Upper lobe of right lung (tissue), 1 donor: ENCODE results near the gene KCNN3. TPM values are rescaled to one million over a fixed set of nuclear protein-coding genes. Genes with fewer than 3 reads are reported as not detected.

ENCODE experiments used
- ATAC-seq: fragments of 200-7000 bp; cut with Tn5 transposase; one replicate; pipeline ENCODE4 v1.9.1; 2020; ENCODE audit warnings: mild to moderate bottlenecking, moderate library complexity
- DNase-seq: peaks from one replicate; pipeline ENCODE4 v3.0.0-alpha.2; 2020
- H3K27ac ChIP-seq: fragments of 200-600 bp; one replicate; pipeline ENCODE4 v1.8.0; 2022
- H3K27me3 ChIP-seq: fragments of 200-600 bp; one replicate; pipeline ENCODE4 v1.8.0; 2022; ENCODE audit warnings: mild to moderate bottlenecking
- H3K36me3 ChIP-seq: fragments of 200-600 bp; one replicate; pipeline ENCODE4 v1.8.0; 2022
- H3K4me1 ChIP-seq: fragments of 200-600 bp; one replicate; pipeline ENCODE4 v1.8.0; 2022
- H3K4me3 ChIP-seq: fragments of 200-600 bp; one replicate; pipeline ENCODE4 v1.8.0; 2022; ENCODE audit warnings: mild to moderate bottlenecking
- H3K9me3 ChIP-seq: fragments of 200-600 bp; one replicate; pipeline ENCODE4 v1.8.0; 2022
- CTCF ChIP-seq: fragments of 200-600 bp; IDR thresholded peaks from one replicate; pipeline ENCODE4 v1.8.0; 2022; ENCODE audit warnings: antibody characterized with exemption
- intact Hi-C: fragments of 100-400 bp; cut with DNase I; formaldehyde crosslinking; loops from one replicate; pipeline ENCODE4 v1.11.0; 2022
- total RNA-seq: library from RNA; stranded (reverse); fragmentation: NEBNext Ultra II Directional; extraction: Animal tissue kit (Norgen Biotek cat#: 25700); gene quantifications from one replicate; pipeline ENCODE4 v1.2.1, GENCODE V29; 2021
- donor health status: DM: no; HTN: yes; CAD: no; lungs with severe emphysema.

The KCNN3 gene
- total RNA-seq, 1 donor from 2014 or later: 7.6 TPM

DNA sequence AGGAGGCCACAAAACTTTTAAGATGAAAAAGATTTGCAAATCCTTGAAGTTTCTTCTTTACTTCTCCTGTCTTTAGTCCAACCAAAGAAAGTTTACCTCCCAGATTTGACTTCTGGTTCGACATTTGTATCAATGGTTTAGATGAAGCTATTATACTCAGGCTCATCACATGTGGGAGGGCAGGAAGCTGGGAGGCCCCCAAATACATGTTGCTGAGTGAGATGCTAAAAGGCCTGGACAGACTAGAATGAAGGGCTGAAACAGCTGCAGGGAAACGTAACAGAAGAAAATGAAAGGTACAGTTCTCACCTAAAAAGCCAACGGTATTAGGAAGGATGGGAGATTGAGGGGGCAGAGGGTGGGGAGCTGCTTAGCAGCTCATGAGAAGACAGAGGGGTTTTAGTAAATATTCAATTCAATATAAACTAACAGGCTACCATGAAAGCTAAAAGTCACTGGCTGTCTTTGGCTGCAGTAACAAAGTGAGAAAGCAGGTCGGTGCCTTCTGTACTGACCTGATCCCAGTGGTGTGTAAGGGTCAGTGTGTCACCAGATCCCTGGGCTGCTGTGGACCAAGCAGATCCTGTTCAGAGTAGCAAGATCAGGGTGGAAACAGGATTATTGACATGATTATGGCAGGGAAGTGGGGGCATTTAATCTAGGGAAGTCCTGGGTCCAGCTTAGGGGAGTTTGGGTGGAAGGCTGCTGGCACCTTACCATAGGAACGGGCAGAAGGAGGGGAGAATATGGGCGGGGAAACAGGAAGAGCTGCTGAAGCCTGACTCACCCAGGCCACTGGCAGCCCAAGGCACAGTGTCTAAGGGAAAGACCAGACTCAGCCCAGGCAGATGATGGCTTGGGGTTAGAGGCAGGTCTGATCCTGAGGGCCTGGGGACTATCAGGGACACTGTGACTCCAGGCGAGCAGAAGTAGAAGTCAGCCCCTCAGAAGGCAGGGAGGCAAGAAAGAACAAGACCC, 60.4 kb downstream of the KCNN3 start:
- Histone ChIP-seq H3K9me3 (no peaks in the 10 kb centered on the region), H3K4me3 (no peak overlapping the region), H3K36me3 (no peaks in the 10 kb centered on the region), H3K27ac (no peak overlapping the region), H3K4me1 (peaks cover 11% of the 10 kb centered on the region), H3K27me3 (no peaks in the 10 kb centered on the region)
- ATAC-seq: peak; percentile 45
- TF ChIP-seq CTCF: no peak
- no peak for DNase-seq
- intact Hi-C loops: no loop called here

GRCh38 chr1:154808909-154809262, 61.2 kb downstream of the KCNN3 start:
- H3K4me1 ChIP-seq: peaks cover 8% of the 10 kb centered on the region
- no peak overlapping the region for H3K27ac ChIP-seq
- DNase-seq (no peak), ATAC-seq (no peak)
- no peak overlapping the region for H3K4me3 ChIP-seq
- no peaks in the 10 kb centered on the region for H3K9me3 ChIP-seq
- H3K36me3 ChIP-seq: no peaks in the 10 kb centered on the region
- intact Hi-C loops: no loop called here
- no peak for TF ChIP-seq CTCF
- H3K27me3 ChIP-seq: no peaks in the 10 kb centered on the region

DNA sequence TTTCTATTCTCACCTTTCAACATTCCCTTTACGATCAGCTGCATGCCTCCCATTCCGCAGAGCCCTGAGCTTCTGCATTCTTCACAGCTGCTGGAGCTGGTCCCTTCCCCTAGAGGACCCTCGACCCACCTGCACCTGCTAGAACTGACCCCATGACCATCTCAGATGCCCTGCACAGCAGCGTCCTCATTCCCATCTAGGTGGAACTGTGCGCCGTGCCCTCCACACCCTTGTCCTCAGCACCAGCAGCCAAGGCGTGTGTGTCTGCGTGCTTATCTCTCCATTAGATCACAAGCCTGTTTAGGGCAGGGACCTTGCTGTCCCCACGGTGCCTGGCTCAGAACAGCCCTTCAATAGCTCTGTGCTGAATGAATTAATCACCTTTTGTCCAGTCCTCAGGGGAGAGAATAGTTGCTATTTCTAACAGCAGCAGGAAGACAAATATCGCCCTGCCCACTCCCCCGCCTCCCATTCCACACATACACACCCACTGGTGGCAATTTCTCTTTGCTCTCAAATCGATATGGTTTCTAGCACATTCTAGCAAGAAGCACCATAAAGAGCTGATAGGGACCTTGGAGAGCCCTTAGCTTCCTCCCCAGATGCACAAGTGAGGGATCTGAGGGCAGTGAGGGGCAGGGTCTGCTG, 61.7 kb downstream of the KCNN3 start:
- Histone ChIP-seq H3K36me3 (no peaks in the 10 kb centered on the region), H3K27ac (no peak overlapping the region), H3K4me3 (no peak overlapping the region), H3K27me3 (no peaks in the 10 kb centered on the region), H3K9me3 (no peaks in the 10 kb centered on the region), H3K4me1 (peaks cover 4% of the 10 kb centered on the region)
- TF ChIP-seq CTCF: no peak
- intact Hi-C loops: no loop called here
- DNase-seq (no peak), ATAC-seq (no peak)

DNA sequence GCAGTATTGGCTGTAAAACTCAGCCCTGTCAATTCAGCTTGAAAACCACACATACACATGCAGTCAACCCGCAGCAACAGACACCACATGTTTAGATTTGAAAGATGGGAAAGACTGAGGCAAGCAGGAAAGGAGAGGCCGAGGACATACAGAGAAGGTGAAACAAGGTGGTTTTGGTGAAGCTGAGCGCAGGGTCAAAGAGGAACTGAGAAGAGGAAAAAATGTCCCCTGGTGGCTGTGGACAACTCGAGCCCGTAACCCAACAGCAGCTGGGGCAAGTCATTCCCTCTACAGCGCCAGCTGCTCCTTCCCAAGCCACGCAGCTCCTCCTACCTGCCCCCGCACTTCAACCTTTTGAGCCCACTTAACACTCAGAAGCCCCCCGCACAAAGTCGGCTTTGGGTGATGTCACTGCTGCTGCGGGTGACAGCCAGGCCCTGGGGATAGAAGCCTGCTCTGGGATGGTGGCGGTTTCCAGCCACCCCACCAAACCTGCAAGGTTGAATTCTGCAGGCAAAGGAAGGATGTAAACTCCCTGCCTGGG, 63.0 kb downstream of the KCNN3 start:
- Histone ChIP-seq H3K27ac (no peak overlapping the region), H3K27me3 (no peaks in the 10 kb centered on the region), H3K4me1 (no peaks in the 10 kb centered on the region), H3K36me3 (no peaks in the 10 kb centered on the region), H3K9me3 (no peaks in the 10 kb centered on the region), H3K4me3 (no peak overlapping the region)
- DNase-seq (no peak), ATAC-seq (no peak)
- intact Hi-C loops: no loop called here
- TF ChIP-seq CTCF: no peak

DNA sequence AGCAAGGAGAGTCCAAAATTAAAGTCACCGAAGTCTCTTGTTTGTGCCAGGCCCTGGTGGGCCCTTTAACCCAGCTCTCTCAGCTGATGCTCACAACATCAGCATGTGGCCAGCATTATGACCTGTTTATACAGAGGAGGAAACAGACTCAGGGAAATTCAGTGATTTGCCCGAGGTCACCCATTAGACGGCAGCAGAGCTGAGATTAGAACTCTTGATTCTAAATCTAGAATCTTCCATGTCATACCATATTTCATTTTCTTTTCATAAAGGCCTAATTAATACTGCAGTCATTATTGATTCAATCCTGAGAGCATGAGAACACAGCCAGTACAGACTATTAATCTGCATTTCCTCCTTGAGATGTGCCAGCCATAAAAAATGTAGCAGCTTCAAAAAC, 63.7 kb downstream of the KCNN3 start:
- ATAC-seq (no peak), DNase-seq (no peak)
- no peaks in the 10 kb centered on the region for H3K36me3 ChIP-seq
- intact Hi-C loops: no loop called here
- TF ChIP-seq CTCF: no peak
- H3K4me3 ChIP-seq: no peak overlapping the region
- no peaks in the 10 kb centered on the region for H3K27me3 ChIP-seq
- no peaks in the 10 kb centered on the region for H3K9me3 ChIP-seq
- no peak overlapping the region for H3K27ac ChIP-seq
- H3K4me1 ChIP-seq: no peaks in the 10 kb centered on the region
